ENCODE data around the gene SPANXN3.

- TF ChIP-seq POLR2A (IDR thresholded peaks at IDR 0.05) = no peak
- TF ChIP-seq, protein P1, sequence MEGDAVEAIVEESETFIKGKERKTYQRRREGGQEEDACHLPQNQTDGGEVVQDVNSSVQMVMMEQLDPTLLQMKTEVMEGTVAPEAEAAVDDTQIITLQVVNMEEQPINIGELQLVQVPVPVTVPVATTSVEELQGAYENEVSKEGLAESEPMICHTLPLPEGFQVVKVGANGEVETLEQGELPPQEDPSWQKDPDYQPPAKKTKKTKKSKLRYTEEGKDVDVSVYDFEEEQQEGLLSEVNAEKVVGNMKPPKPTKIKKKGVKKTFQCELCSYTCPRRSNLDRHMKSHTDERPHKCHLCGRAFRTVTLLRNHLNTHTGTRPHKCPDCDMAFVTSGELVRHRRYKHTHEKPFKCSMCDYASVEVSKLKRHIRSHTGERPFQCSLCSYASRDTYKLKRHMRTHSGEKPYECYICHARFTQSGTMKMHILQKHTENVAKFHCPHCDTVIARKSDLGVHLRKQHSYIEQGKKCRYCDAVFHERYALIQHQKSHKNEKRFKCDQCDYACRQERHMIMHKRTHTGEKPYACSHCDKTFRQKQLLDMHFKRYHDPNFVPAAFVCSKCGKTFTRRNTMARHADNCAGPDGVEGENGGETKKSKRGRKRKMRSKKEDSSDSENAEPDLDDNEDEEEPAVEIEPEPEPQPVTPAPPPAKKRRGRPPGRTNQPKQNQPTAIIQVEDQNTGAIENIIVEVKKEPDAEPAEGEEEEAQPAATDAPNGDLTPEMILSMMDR (IDR thresholded peaks at IDR 0.05) = no peak
Observed at GRCh38 chrX:143500751-143501150, 16.5 kb downstream of the SPANXN3 start.

All from lower leg skin (tissue), 3 donors.